Parathyroid adenoma (tissue), 2 donors: ENCODE measurements around the gene NUP43.
"Not testable (repeated sequence)": the region's sequence is repeated elsewhere in the genome, so short reads cannot be mapped to it uniquely, and the experiment has no call there.

Experiments
- H2AFZ ChIP-seq: fragments of 300-600 bp; sonication (generic); one replicate; pipeline ENCODE4 v1.7.0; 2017; ENCODE audit warnings: antibody characterized with exemption, mild to moderate bottlenecking
- H3K27ac ChIP-seq: fragments of 300-600 bp; sonication (generic); one replicate; pipeline ENCODE4 v1.7.0; 2017
- H3K27me3 ChIP-seq: fragments of 300-600 bp; sonication (generic); one replicate; pipeline ENCODE4 v1.7.0; 2017; ENCODE audit warnings: low read length; ENCODE audit not compliant: control insufficient read depth, insufficient read depth
- H3K36me3 ChIP-seq: fragments of 300-600 bp; sonication (generic); one replicate; pipeline ENCODE4 v1.7.0; 2017; ENCODE audit warnings: low read length; ENCODE audit not compliant: control insufficient read depth, insufficient read depth
- H3K4me1 ChIP-seq: fragments of 300-600 bp; sonication (generic); one replicate; pipeline ENCODE4 v1.7.0; 2017; ENCODE audit warnings: control low read depth
- H3K4me2 ChIP-seq: fragments of 300-600 bp; sonication (generic); one replicate; pipeline ENCODE4 v1.7.0; 2017; ENCODE audit warnings: low read length
- H3K4me3 ChIP-seq: fragments of 300-600 bp; sonication (generic); one replicate; pipeline ENCODE4 v1.7.0; 2017; ENCODE audit warnings: low read depth, low read length
- H3K79me2 ChIP-seq: fragments of 300-600 bp; sonication (generic); one replicate; pipeline ENCODE4 v1.7.0; 2017; ENCODE audit warnings: control low read depth
- H3K9ac ChIP-seq: fragments of 300-600 bp; sonication (generic); one replicate; pipeline ENCODE4 v1.7.0; 2017; ENCODE audit warnings: mild to moderate bottlenecking
- H3K9me3 ChIP-seq: fragments of 300-600 bp; sonication (generic); one replicate; pipeline ENCODE4 v1.7.0; 2017; ENCODE audit warnings: low read length; ENCODE audit not compliant: control insufficient read depth
- TF ChIP-seq, protein P1 (sequence below): fragments of 300-600 bp; sonication (generic); IDR thresholded peaks from one replicate; pipeline ENCODE4 v1.7.0; 2017; ENCODE audit warnings: antibody characterized with exemption, mild to moderate bottlenecking
- donor health status: primary hyperparathyroidism.

The NUP43 gene

DNA sequence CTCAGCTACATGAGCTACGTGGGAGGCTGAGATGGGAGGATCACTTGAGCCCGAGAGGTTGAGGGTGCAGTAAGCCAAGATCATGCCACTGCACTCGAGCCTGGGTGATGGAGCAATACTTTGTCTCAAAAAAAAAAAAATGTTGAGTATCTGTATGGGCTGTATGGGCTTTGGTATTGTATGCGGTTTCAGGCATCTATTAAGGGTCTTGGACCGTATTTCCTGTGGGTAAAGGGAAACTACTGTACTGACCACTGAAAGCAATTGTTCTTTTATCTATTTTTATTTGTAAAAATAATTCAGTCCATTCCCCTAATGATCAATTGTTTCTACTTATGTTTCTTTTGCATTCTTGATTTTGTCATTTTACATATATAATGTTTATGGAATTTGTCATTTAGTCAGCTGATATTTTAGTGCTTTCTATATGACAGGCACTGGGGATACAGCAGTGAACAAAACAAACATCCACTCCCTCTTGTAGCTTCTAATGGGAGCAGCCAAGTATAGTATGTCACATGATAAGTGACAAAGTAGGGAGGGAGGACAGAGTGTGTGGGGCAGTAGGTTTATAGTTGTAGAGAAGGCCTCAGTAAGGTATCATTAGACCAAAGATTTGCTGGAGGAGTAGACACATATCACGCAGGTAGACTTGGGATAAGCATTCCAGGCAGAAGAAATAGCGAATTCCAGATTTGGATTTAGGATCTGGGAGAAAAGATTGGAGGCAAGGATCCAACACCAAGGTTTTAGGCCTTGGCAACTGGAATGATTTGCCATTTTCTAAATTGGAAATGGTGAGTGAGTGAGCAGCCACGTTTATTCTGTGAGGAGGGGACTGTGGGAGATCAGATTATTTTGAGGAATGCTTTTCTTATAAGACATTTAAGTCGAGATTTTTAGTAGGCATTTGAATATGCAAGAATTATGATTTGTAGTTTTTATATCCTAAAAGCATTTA, 9.3 kb upstream of the NUP43 start:
- H3K4me1 ChIP-seq: no peaks in the 10 kb centered on the region
- no peak overlapping the region for H3K4me2 ChIP-seq
- H3K79me2 ChIP-seq: peaks cover 35% of the 10 kb centered on the region
- H2AFZ ChIP-seq: no peak overlapping the region
- TF ChIP-seq, protein P1, sequence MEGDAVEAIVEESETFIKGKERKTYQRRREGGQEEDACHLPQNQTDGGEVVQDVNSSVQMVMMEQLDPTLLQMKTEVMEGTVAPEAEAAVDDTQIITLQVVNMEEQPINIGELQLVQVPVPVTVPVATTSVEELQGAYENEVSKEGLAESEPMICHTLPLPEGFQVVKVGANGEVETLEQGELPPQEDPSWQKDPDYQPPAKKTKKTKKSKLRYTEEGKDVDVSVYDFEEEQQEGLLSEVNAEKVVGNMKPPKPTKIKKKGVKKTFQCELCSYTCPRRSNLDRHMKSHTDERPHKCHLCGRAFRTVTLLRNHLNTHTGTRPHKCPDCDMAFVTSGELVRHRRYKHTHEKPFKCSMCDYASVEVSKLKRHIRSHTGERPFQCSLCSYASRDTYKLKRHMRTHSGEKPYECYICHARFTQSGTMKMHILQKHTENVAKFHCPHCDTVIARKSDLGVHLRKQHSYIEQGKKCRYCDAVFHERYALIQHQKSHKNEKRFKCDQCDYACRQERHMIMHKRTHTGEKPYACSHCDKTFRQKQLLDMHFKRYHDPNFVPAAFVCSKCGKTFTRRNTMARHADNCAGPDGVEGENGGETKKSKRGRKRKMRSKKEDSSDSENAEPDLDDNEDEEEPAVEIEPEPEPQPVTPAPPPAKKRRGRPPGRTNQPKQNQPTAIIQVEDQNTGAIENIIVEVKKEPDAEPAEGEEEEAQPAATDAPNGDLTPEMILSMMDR: no peak
- H3K27me3 ChIP-seq: no peaks in the 10 kb centered on the region
- no peaks in the 10 kb centered on the region for H3K36me3 ChIP-seq
- no peak overlapping the region for H3K27ac ChIP-seq
- no peak overlapping the region for H3K9ac ChIP-seq
- no peak overlapping the region for H3K4me3 ChIP-seq
- H3K9me3 ChIP-seq: no peaks in the 10 kb centered on the region

- no peak overlapping the region for H3K4me2 ChIP-seq
- H3K79me2 ChIP-seq: peaks cover 39% of the 10 kb centered on the region
- H3K4me1 ChIP-seq: no peaks in the 10 kb centered on the region
- H3K27me3 ChIP-seq: no peaks in the 10 kb centered on the region
- TF ChIP-seq, protein P1: no peak
- H3K4me3 ChIP-seq: no peak overlapping the region
- H3K36me3 ChIP-seq: no peaks in the 10 kb centered on the region
- no peaks in the 10 kb centered on the region for H3K9me3 ChIP-seq
- H3K9ac ChIP-seq: no peak overlapping the region
- no peak overlapping the region for H3K27ac ChIP-seq
- no peak overlapping the region for H2AFZ ChIP-seq
These were observed 8.2 kb upstream of the NUP43 start for GRCh38 chr6:149754548-149754947.

GRCh38 chr6:149753374-149753637, 7.0 kb upstream of the NUP43 start:
- not testable (repeated sequence) for H2AFZ ChIP-seq, H3K27ac ChIP-seq, H3K4me1 ChIP-seq, H3K27me3 ChIP-seq, H3K9me3 ChIP-seq, H3K4me3 ChIP-seq, H3K36me3 ChIP-seq, H3K9ac ChIP-seq, H3K4me2 ChIP-seq
- H3K79me2 ChIP-seq: peaks cover 39% of the 10 kb centered on the region

DNA sequence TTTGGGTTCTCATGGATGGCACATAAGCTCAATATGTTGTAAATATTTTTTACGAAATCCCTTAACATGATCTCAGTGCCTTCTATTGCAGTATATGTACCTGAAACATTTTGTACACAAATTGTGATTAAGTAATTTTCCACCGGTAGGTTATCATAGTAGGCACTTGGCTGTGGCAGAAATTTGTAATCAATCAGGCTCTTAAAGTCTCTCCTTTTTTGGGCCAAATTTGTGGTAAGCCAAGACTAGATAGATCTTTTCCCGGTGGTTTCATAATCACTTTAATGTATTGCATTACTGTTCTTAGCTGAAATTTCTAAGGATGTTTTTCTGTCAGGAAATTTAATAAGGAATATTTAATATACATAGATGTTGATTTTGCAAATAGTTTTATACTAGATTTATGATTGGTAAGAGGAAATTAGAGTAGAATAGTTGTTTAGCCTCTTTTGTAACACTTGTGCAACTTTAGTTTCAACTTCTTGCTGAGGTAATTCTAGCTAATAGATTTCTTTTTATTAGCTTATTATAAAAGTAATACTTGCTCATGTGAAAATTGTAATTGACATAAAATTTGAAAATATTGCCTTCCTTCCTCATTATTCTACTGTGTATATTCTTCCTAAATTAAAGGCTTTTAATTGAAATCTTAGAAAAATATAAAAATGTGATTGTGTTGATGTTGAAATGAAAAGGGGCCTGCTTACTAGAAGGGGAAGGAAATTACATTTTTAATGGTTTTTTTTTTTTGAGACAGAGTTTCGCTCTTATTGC, 6.5 kb upstream of the NUP43 start:
- Histone ChIP-seq H3K4me2 (no peak overlapping the region), H3K9ac (no peak overlapping the region), H3K27me3 (no peaks in the 10 kb centered on the region), H3K27ac (no peak overlapping the region), H3K36me3 (no peaks in the 10 kb centered on the region), H2AFZ (no peak overlapping the region), H3K9me3 (no peaks in the 10 kb centered on the region), H3K4me3 (no peak overlapping the region), H3K4me1 (no peaks in the 10 kb centered on the region), H3K79me2 (peaks cover 39% of the 10 kb centered on the region)
- TF ChIP-seq, protein P1: no peak

GRCh38 chr6:149751920-149752319, 5.6 kb upstream of the NUP43 start:
- not testable (repeated sequence) for H3K27me3 ChIP-seq, H2AFZ ChIP-seq, H3K36me3 ChIP-seq, H3K27ac ChIP-seq, H3K4me1 ChIP-seq, H3K4me3 ChIP-seq, H3K4me2 ChIP-seq, H3K9me3 ChIP-seq, H3K9ac ChIP-seq
- peaks cover 39% of the 10 kb centered on the region for H3K79me2 ChIP-seq
